K562 (cell line): ENCODE data around the gene GHRL. TPM values are rescaled to one million over a fixed set of nuclear protein-coding genes. Genes with fewer than 3 reads are reported as not detected.

ENCODE experiments used
- ATAC-seq: fragments of 200-7000 bp; cut with Tn5 transposase; 3 replicates; pipeline ENCODE4 v1.9.1; 2020; ENCODE audit warnings: moderate library complexity
- BruUV-seq: library from RNA; stranded (reverse); fragments of 400-500 nt; replicated peaks from 2 replicates; lab custom pipeline; 2021; lab: Mats Ljungman, UMichigan
- CTCF ChIA-PET: fragments of 300-600 bp; formaldehyde crosslinking; extraction: SDS; loops from one replicate; lab custom pipeline; 2021; ENCODE audit warnings: low intra/inter-chr PET ratio; lab: Yijun Ruan, JAX
- POLR2A ChIA-PET: fragments of 300-600, 350-650 bp; sonication (Branson Sonifier 250); formaldehyde crosslinking; extraction: SDS; loops from one replicate; lab custom pipeline; 2021; ENCODE audit warnings: antibody characterized with exemption, inconsistent platforms; lab: Yijun Ruan, JAX
- DNase-seq, 4 experiments: peaks; one replicate each; pipeline versions ENCODE4 v3.0.0 to v3.0.0-alpha.2; 2011 to 2018; ENCODE audit warnings: low spot score in 3 of 4, mixed read lengths in 3 of 4; ENCODE audit errors: extremely low read depth in 1 of 4
- FAIRE-seq: peaks from 2 replicates; lab custom pipeline; 2011; peaks lifted over from hg19 to GRCh38; lab: Jason Lieb, UNC
- H2AFZ ChIP-seq: 2 replicates; pipeline ENCODE4 v1.6.0; 2011; ENCODE audit warnings: low read depth, low read length, control low read depth, inconsistent platforms
- H3K27ac ChIP-seq: fragments of 200-600 bp; 3 replicates; pipeline ENCODE4 v1.8.0; 2011; ENCODE audit warnings: low read depth, mild to moderate bottlenecking, control low read depth, inconsistent platforms, low read length, moderate library complexity, mixed read lengths; ENCODE audit errors: extremely low read depth
- H3K27me3 ChIP-seq, 2 experiments: fragments of 300-600 bp in 1 of 2; 2 replicates in 1 of 2; 3 replicates in 1 of 2; pipeline versions ENCODE4 v1.6.0 to v1.8.0; 2011; ENCODE audit warnings: inconsistent platforms in 2 of 2, low read length in 2 of 2, mild to moderate bottlenecking in 1 of 2, mixed read lengths in 1 of 2, moderate library complexity in 1 of 2; ENCODE audit not compliant: control insufficient read depth in 2 of 2, insufficient read depth in 2 of 2
- H3K36me3 ChIP-seq: fragments of 300-600 bp; 3 replicates; pipeline ENCODE4 v1.8.0; 2011; ENCODE audit warnings: mild to moderate bottlenecking, low read length, inconsistent platforms; ENCODE audit not compliant: control insufficient read depth, insufficient read depth
- H3K4me1 ChIP-seq, 2 experiments: fragments of 200-600 bp in 1 of 2; replicated peaks in 1 of 2; 2 replicates in 1 of 2; 3 replicates in 1 of 2; pipeline versions ENCODE4 v1.5.1 to v1.8.0; 2011; ENCODE audit warnings: inconsistent platforms in 2 of 2, low read length in 2 of 2, mild to moderate bottlenecking in 1 of 2, mixed read lengths in 1 of 2, moderate library complexity in 1 of 2; ENCODE audit not compliant: control insufficient read depth in 2 of 2, insufficient read depth in 2 of 2
- H3K4me2 ChIP-seq: 2 replicates; pipeline ENCODE4 v1.6.1; 2011; ENCODE audit warnings: low read length, control low read depth, inconsistent platforms, mixed read lengths; ENCODE audit not compliant: insufficient read depth
- H3K4me3 ChIP-seq: fragments of 200-600 bp; sonication (generic), shearing (Covaris generic); 2 replicates; pipeline ENCODE4 v1.5.1; 2016; ENCODE audit warnings: control low read depth, inconsistent platforms
- H3K79me2 ChIP-seq: fragments of 200-600 bp; 3 replicates; pipeline ENCODE4 v1.8.0; 2011; ENCODE audit warnings: low read length, inconsistent platforms; ENCODE audit not compliant: control insufficient read depth, insufficient read depth
- H3K9ac ChIP-seq, 2 experiments: 2 replicates each; pipeline versions ENCODE4 v1.6.0 to v1.6.1; 2011; ENCODE audit warnings: low read depth in 2 of 2, low read length in 2 of 2, control low read depth in 1 of 2, inconsistent platforms in 1 of 2, mild to moderate bottlenecking in 1 of 2, mixed read lengths in 1 of 2; ENCODE audit not compliant: insufficient read depth in 1 of 2
- H3K9me1 ChIP-seq: one replicate; pipeline ENCODE4 v1.6.0; 2011; ENCODE audit warnings: inconsistent platforms, mild to moderate bottlenecking, low read length, moderate library complexity; ENCODE audit not compliant: control insufficient read depth, insufficient read depth
- H3K9me3 ChIP-seq: replicated peaks from 2 replicates; pipeline ENCODE4 v1.5.1; 2011; ENCODE audit warnings: low read depth, low read length, inconsistent platforms; ENCODE audit not compliant: control insufficient read depth, insufficient read depth
- H4K20me1 ChIP-seq: replicated peaks from 2 replicates; pipeline ENCODE4 v1.6.1; 2011; ENCODE audit warnings: low read length, inconsistent platforms, mixed read lengths; ENCODE audit not compliant: control insufficient read depth, insufficient read depth
- ASH1L ChIP-seq: fragments of 450-650 bp; IDR thresholded peaks from 2 replicates; pipeline ENCODE4 v1.6.1; 2018; ENCODE audit warnings: borderline replicate concordance, mild to moderate bottlenecking, low read depth; ENCODE audit not compliant: partially characterized antibody
- EP400 ChIP-seq: fragments of 450-650 bp; IDR thresholded peaks from 2 replicates; pipeline ENCODE4 v1.6.1; 2017; ENCODE audit warnings: antibody characterized with exemption, mild to moderate bottlenecking, moderate library complexity
- HMG20A ChIP-seq: fragments of 450-650 bp; formaldehyde crosslinking; conservative IDR thresholded peaks from 2 replicates; pipeline ENCODE4 v1.4.0; 2020; ENCODE audit warnings: mild to moderate bottlenecking, mixed read lengths
- MIER1 ChIP-seq: fragments of 450-650 bp; IDR thresholded peaks from 2 replicates; pipeline ENCODE4 v1.6.1; 2016; ENCODE audit warnings: antibody characterized with exemption, mild to moderate bottlenecking, low read depth
- RCOR1 ChIP-seq, 2 experiments: IDR thresholded peaks; 2 replicates each; pipeline ENCODE4 v1.6.1; 2012; ENCODE audit warnings: low read depth in 2 of 2, low read length in 2 of 2, borderline replicate concordance in 1 of 2, improper control_type of control experiment in 1 of 2
- STAT6 ChIP-seq: sonication (generic); formaldehyde crosslinking; IDR thresholded peaks from 2 replicates; pipeline ENCODE4 v1.8.1; 2023; ENCODE audit warnings: mild to moderate bottlenecking, missing genetic modification reagents
- ZBTB49 ChIP-seq: sonication (generic); formaldehyde crosslinking; IDR thresholded peaks from 2 replicates; pipeline ENCODE4 v1.8.0; 2022; ENCODE audit warnings: missing genetic modification reagents, mild to moderate bottlenecking, borderline replicate concordance
- WGBS: fragments of 100-300 bp; shearing (Covaris generic); methylation state at CpG from one replicate; pipeline ENCODE4 v1.1.6; 2016; ENCODE audit warnings: low coverage, mixed read lengths; ENCODE audit not compliant: insufficient coverage; ENCODE audit errors: missing lambda C conversion rate; 5-methylcytosine and 5-hydroxymethylcytosine counted together
- in situ Hi-C: fragments of 300-500 bp; cut with MboI; formaldehyde crosslinking; loops from 4 replicates; pipeline ENCODE4 v1.15.0; 2018; ENCODE audit warnings: inconsistent platforms, mixed read lengths
- intact Hi-C: fragments of 100-400 bp; cut with micrococcal nuclease; formaldehyde crosslinking; loops from 2 replicates; pipeline ENCODE4 v1.14.2; 2022
- polyA plus RNA-seq, 8 experiments: library from polyadenylated mRNA; depleted of rRNA in 4 of 8; stranded (reverse) in 5 of 8; unstranded in 3 of 8; fragments of >200 nt; fragmentation: Nextera tagmentation in 2 of 8; fragmentation: Illumina TruSeq in 1 of 8; extraction: Ambion mirVana in 2 of 8; extraction: Trizol in 1 of 8; gene quantifications; 2 replicates each; pipeline versions ENCODE4 v1.2.1 to v1.2.3, GENCODE V29; 2011 to 2014; ENCODE audit warnings: inconsistent platforms in 1 of 8, missing spikeins in 1 of 8
- total RNA-seq, 7 experiments: library from RNA; depleted of rRNA in 6 of 7; stranded (reverse); fragments of >200 nt in 6 of 7; fragmentation: Illumina TruSeq in 2 of 7; extraction: Trizol in 2 of 7; gene quantifications; 2 replicates each; pipeline versions ENCODE4 v1.2.1 to v1.2.3, GENCODE V29; 2011 to 2021; ENCODE audit warnings: low replicate concordance in 1 of 7
- TF ChIP-seq, protein P1 (sequence below): sonication (generic); formaldehyde crosslinking; IDR thresholded peaks from 2 replicates; pipeline ENCODE4 v1.8.0; 2022; ENCODE audit warnings: mild to moderate bottlenecking, missing genetic modification reagents
- TF ChIP-seq, protein P2 (sequence below): sonication (generic); formaldehyde crosslinking; IDR thresholded peaks from 2 replicates; pipeline ENCODE4 v1.8.0; 2023; ENCODE audit warnings: mild to moderate bottlenecking, missing genetic modification reagents

The GHRL gene
- total and polyA plus RNA-seq, 9 of the 15 experiments (the other 6 are each of a cell fraction or from before 2014, with no cell fraction given), result 0.08 to 0.29 (median 0.15) TPM; not detected in 5

DNA sequence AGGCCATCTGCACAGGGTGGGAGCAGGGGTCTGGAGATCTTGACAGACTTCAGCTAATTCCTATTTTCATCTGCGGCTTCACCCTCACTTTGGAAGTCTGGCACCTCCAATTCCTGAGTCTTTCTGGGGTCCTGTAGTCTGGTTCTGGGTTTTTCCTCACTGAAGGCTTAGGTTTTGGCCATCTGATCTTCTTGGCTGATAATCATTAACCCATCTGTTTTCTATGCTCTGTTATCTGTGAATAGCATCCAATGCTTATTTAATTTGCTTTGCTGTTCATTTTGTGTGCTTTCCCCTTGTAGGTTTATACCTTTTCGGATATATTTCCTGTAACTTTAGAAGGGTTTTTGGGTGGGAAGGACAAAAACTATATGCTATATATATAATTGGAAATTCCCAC lies 26.9 kb downstream of the GHRL start:
- ChIA-PET CTCF (no interaction called here), POLR2A (interaction anchor here (1.5 kb wide), 1 partner anchor 15 kb away, joined by 4 read pairs; no protein-coding TSS in a partner anchor)
- Histone ChIP-seq H3K36me3 (peaks cover 93% of the 10 kb centered on the region), H3K9me1 (no peaks in the 10 kb centered on the region), H3K4me1 (peaks cover 7 to 10% of the 10 kb centered on the region in 2 experiments; a peak in 4 of 5 replicates), H3K9ac (no peak overlapping the region), H3K9me3 (no peaks in the 10 kb centered on the region), H3K4me2 (no peak overlapping the region), H3K27ac (no peak overlapping the region), H3K27me3 (no peaks in the 10 kb centered on the region), H3K79me2 (peaks cover 84% of the 10 kb centered on the region), H3K4me3 (no peak overlapping the region), H2AFZ (no peak overlapping the region), H4K20me1 (peaks cover 8% of the 10 kb centered on the region)
- intact Hi-C loops (no loop called here), in situ Hi-C loops (no loop called here)
- FAIRE-seq, result no peak
- no TSS peak for BruUV-seq
- 96% methylated on average over 2 of the region's 2 CpGs for WGBS
- no peak for DNase-seq
- no peak for ATAC-seq
- no peak for TF ChIP-seq HMG20A (CRISPR knock-in tag)
- no peak for TF ChIP-seq STAT6 (CRISPR knock-in tag)
- TF ChIP-seq ZBTB49 (CRISPR knock-in tag), result no peak
- TF ChIP-seq ASH1L, result no peak
- no peak for TF ChIP-seq MIER1
- TF ChIP-seq RCOR1 (IDR thresholded peaks at IDR 0.05; ENCODE audit: borderline replicate concordance in 1 of 2, low read depth in 2 of 2, low read length in 2 of 2), result no peak
- no peak for TF ChIP-seq EP400
- TF ChIP-seq, protein P1, sequence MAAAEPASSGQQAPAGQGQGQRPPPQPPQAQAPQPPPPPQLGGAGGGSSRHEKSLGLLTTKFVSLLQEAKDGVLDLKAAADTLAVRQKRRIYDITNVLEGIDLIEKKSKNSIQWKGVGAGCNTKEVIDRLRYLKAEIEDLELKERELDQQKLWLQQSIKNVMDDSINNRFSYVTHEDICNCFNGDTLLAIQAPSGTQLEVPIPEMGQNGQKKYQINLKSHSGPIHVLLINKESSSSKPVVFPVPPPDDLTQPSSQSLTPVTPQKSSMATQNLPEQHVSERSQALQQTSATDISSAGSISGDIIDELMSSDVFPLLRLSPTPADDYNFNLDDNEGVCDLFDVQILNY (CRISPR knock-in tag), result no peak
- TF ChIP-seq, protein P2, sequence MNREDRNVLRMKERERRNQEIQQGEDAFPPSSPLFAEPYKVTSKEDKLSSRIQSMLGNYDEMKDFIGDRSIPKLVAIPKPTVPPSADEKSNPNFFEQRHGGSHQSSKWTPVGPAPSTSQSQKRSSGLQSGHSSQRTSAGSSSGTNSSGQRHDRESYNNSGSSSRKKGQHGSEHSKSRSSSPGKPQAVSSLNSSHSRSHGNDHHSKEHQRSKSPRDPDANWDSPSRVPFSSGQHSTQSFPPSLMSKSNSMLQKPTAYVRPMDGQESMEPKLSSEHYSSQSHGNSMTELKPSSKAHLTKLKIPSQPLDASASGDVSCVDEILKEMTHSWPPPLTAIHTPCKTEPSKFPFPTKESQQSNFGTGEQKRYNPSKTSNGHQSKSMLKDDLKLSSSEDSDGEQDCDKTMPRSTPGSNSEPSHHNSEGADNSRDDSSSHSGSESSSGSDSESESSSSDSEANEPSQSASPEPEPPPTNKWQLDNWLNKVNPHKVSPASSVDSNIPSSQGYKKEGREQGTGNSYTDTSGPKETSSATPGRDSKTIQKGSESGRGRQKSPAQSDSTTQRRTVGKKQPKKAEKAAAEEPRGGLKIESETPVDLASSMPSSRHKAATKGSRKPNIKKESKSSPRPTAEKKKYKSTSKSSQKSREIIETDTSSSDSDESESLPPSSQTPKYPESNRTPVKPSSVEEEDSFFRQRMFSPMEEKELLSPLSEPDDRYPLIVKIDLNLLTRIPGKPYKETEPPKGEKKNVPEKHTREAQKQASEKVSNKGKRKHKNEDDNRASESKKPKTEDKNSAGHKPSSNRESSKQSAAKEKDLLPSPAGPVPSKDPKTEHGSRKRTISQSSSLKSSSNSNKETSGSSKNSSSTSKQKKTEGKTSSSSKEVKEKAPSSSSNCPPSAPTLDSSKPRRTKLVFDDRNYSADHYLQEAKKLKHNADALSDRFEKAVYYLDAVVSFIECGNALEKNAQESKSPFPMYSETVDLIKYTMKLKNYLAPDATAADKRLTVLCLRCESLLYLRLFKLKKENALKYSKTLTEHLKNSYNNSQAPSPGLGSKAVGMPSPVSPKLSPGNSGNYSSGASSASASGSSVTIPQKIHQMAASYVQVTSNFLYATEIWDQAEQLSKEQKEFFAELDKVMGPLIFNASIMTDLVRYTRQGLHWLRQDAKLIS (CRISPR knock-in tag), result no peak
